ENCODE data around the gene GUCA1A.

DNA sequence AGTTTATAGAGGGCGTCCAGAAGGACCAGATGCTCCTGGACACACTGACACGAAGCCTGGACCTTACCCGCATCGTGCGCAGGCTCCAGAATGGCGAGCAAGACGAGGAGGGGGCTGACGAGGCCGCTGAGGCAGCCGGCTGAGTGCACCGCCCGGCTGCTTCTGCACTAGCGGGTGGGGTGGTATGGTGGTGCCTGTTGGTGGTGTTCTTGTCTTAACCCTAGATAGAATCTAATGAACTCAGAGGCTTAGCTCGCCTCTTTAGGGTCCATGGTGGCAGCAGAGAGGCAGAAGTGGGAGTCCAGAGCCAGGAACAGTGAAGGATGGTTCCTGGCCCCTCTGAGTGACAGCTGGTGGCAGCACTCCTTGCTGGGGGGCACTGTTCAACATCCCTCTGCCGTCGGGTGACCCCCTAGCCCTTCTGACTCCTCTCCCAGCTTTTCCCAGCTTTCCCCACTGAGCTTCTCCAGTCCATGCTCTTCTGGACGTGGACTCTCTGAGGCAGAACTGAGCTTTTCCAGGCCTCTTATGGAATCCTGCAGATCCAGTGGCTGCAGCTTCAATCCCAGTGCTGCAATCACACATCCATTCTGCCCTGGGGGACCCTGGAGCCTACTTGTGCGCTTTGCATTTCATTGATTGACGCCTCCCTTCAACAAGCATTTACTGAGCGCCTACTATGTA lies 6.2 kb downstream of the GUCA1A start:
- TF ChIP-seq, protein P1, sequence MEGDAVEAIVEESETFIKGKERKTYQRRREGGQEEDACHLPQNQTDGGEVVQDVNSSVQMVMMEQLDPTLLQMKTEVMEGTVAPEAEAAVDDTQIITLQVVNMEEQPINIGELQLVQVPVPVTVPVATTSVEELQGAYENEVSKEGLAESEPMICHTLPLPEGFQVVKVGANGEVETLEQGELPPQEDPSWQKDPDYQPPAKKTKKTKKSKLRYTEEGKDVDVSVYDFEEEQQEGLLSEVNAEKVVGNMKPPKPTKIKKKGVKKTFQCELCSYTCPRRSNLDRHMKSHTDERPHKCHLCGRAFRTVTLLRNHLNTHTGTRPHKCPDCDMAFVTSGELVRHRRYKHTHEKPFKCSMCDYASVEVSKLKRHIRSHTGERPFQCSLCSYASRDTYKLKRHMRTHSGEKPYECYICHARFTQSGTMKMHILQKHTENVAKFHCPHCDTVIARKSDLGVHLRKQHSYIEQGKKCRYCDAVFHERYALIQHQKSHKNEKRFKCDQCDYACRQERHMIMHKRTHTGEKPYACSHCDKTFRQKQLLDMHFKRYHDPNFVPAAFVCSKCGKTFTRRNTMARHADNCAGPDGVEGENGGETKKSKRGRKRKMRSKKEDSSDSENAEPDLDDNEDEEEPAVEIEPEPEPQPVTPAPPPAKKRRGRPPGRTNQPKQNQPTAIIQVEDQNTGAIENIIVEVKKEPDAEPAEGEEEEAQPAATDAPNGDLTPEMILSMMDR (IDR thresholded peaks at IDR 0.05): no peak
- TF ChIP-seq EP300 (IDR thresholded peaks at IDR 0.05; ENCODE audit: low read depth): no peak
- TF ChIP-seq POLR2A (IDR thresholded peaks at IDR 0.05): no peak

Measured in transverse colon (tissue), 3 donors.